Endothelial cell of umbilical vein (primary cell): Measurements from ENCODE around the gene PAN3. TPM values are rescaled to one million over a fixed set of nuclear protein-coding genes. Genes with fewer than 3 reads are reported as not detected.

Experiments used
- BruUV-seq: library from RNA; stranded (reverse); fragments of 400-500 nt; replicated peaks from 2 replicates; lab custom pipeline; 2021; lab: Mats Ljungman, UMichigan
- CTCF ChIA-PET: fragments of 300-600, 350-600 bp; sonication (Branson Sonifier 250); formaldehyde crosslinking; loops from one replicate; lab custom pipeline; 2021; ENCODE audit warnings: antibody characterized with exemption, inconsistent platforms; lab: Charles Lee
- POLR2A ChIA-PET: fragments of 300-600, 350-600 bp; sonication (Branson Sonifier 250); formaldehyde crosslinking; loops from one replicate; lab custom pipeline; 2021; ENCODE audit warnings: antibody characterized with exemption, inconsistent platforms; lab: Charles Lee
- DNase-seq: peaks from one replicate; pipeline ENCODE4 v3.0.0-alpha.2; 2011; ENCODE audit warnings: low read depth, low spot score
- FAIRE-seq: peaks from 2 replicates; lab custom pipeline; 2011; peaks lifted over from hg19 to GRCh38; lab: Jason Lieb, UNC
- H2AFZ ChIP-seq: 2 replicates; pipeline ENCODE4 v1.6.0; 2012; ENCODE audit warnings: low read depth, low read length, control low read depth, inconsistent platforms
- H3K27ac ChIP-seq: 2 replicates; pipeline ENCODE4 v1.5.1; 2011; ENCODE audit warnings: low read depth, mild to moderate bottlenecking, control low read depth, low read length, moderate library complexity; ENCODE audit not compliant: insufficient read depth
- H3K27me3 ChIP-seq, 2 experiments: 2 replicates each; pipeline versions ENCODE4 v1.6.0 to v1.6.1; 2011; ENCODE audit warnings: low read length in 2 of 2, mixed read lengths in 1 of 2; ENCODE audit not compliant: control insufficient read depth in 2 of 2, insufficient read depth in 2 of 2
- H3K36me3 ChIP-seq, 2 experiments: 2 replicates in 1 of 2; 3 replicates in 1 of 2; pipeline ENCODE4 v1.5.1; 2011; ENCODE audit warnings: low read length in 2 of 2, mild to moderate bottlenecking in 1 of 2, moderate library complexity in 1 of 2; ENCODE audit not compliant: control insufficient read depth in 2 of 2, insufficient read depth in 2 of 2; ENCODE audit errors: extremely low read depth in 1 of 2
- H3K4me1 ChIP-seq: 3 replicates; pipeline ENCODE4 v1.5.1; 2011; ENCODE audit warnings: mild to moderate bottlenecking, low read length; ENCODE audit not compliant: control insufficient read depth, insufficient read depth; ENCODE audit errors: extremely low read depth
- H3K4me2 ChIP-seq: 2 replicates; pipeline ENCODE4 v1.6.1; 2011; ENCODE audit warnings: low read length, control low read depth, mixed read lengths; ENCODE audit not compliant: insufficient read depth
- H3K4me3 ChIP-seq, 3 experiments: fragments of 200-600 bp in 1 of 3; sonication (generic), shearing (Covaris generic) in 1 of 3; replicated peaks in 1 of 3; 2 replicates each; pipeline ENCODE4 v1.5.1; 2011 to 2016; ENCODE audit warnings: control low read depth in 3 of 3, low read length in 3 of 3, mild to moderate bottlenecking in 2 of 3, inconsistent platforms in 1 of 3, low read depth in 1 of 3, moderate library complexity in 1 of 3; ENCODE audit not compliant: insufficient read depth in 1 of 3
- H3K79me2 ChIP-seq: 2 replicates; pipeline ENCODE4 v1.6.0; 2012; ENCODE audit warnings: low read length, inconsistent platforms; ENCODE audit not compliant: control insufficient read depth, insufficient read depth
- H3K9ac ChIP-seq: replicated peaks from 2 replicates; pipeline ENCODE3; 2011; ENCODE audit warnings: low read length, control low read depth; ENCODE audit not compliant: insufficient read depth; ENCODE audit errors: extremely low read depth
- H3K9me1 ChIP-seq: replicated peaks from 3 replicates; pipeline ENCODE4 v1.6.0; 2011; ENCODE audit warnings: mild to moderate bottlenecking, low read length; ENCODE audit not compliant: control insufficient read depth, insufficient read depth; ENCODE audit errors: extremely low read depth
- H3K9me3 ChIP-seq: replicated peaks from 2 replicates; pipeline ENCODE4 v1.5.1; 2012; ENCODE audit warnings: low read length, inconsistent platforms; ENCODE audit not compliant: control insufficient read depth, insufficient read depth
- H4K20me1 ChIP-seq: replicated peaks from 2 replicates; pipeline ENCODE3; 2011; ENCODE audit warnings: mild to moderate bottlenecking, low read length; ENCODE audit not compliant: control insufficient read depth, insufficient read depth; ENCODE audit errors: extremely low read depth
- FOS ChIP-seq: IDR thresholded peaks from 2 replicates; pipeline ENCODE4 v1.6.1; 2011; ENCODE audit warnings: mild to moderate bottlenecking, low read length, moderate library complexity, borderline replicate concordance; ENCODE audit not compliant: insufficient read depth
- GATA2 ChIP-seq: IDR thresholded peaks from 2 replicates; pipeline ENCODE4 v1.7.0; 2011; ENCODE audit warnings: low read depth, mild to moderate bottlenecking, moderate library complexity, mixed read lengths, low read length; ENCODE audit not compliant: insufficient read length, insufficient read depth
- JUN ChIP-seq: IDR thresholded peaks from 2 replicates; pipeline ENCODE4 v1.6.1; 2011; ENCODE audit warnings: borderline replicate concordance, low read depth; ENCODE audit not compliant: insufficient read length, insufficient read depth
- MYC ChIP-seq: IDR thresholded peaks from one replicate; pipeline ENCODE4 v1.6.1; 2011; ENCODE audit warnings: mild to moderate bottlenecking, low read depth, low read length
- dilution Hi-C: fragments of 300-500 bp; cut with MboI; formaldehyde crosslinking; loops from one replicate; pipeline ENCODE4 v1.15.0; 2019; ENCODE audit warnings: low sequenced_read_pairs; ENCODE audit not compliant: extremely low pct_ligation_motif_present
- intact Hi-C: fragments of 100-400 bp; cut with micrococcal nuclease; formaldehyde crosslinking; loops from one replicate; pipeline ENCODE4 v1.10.0; 2022
- polyA plus RNA-seq, 4 experiments: library from polyadenylated mRNA; depleted of rRNA in 3 of 4; stranded (reverse) in 3 of 4; unstranded in 1 of 4; fragments of >200 nt; gene quantifications; 2 replicates each; pipeline versions ENCODE4 v1.2.1 to v1.2.3, GENCODE V29; 2011 to 2012; ENCODE audit warnings: missing spikeins in 1 of 4
- total RNA-seq: library from RNA; stranded (reverse); gene quantifications from 2 replicates; pipeline ENCODE4 v1.2.3, GENCODE V29; 2021
- TF ChIP-seq, protein P1 (sequence below): IDR thresholded peaks from 2 replicates; pipeline ENCODE4 v1.6.1; 2011; ENCODE audit not compliant: insufficient read depth, insufficient read length

Gene PAN3
- total and polyA plus RNA-seq, 2 donors (not counting 3 experiments of a cell fraction or from before 2014, with no cell fraction given) = 8.5 to 31.9 TPM

DNA sequence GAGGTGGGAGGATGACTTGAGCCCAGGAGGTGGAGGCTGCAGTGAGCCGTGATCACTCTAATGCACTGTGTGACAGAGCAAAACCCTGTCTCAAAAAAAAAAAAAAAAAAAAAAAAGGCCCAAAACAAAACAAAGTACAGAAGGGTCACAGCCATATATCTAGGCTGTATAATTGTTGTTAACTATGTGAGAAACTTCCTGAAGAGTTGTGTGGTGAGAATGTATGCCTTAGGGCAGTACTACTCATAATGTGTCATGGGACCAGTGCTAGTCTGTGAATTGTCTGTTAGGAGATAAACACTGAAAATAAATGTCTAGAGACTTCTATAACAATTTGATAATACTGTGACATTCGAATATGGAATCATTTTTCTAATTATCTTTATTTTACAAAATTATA, 43.1 kb downstream of the PAN3 start:
- Histone ChIP-seq H3K36me3 (peaks cover 0 to 3% of the 10 kb centered on the region in 2 experiments), H2AFZ (no peak overlapping the region), H4K20me1 (peaks cover 2% of the 10 kb centered on the region), H3K9me3 (no peaks in the 10 kb centered on the region), H3K27ac (no peak overlapping the region), H3K4me2 (peak overlapping the region; percentile 1), H3K27me3 (no peaks in the 10 kb centered on the region), H3K4me1 (peaks cover 20% of the 10 kb centered on the region), H3K79me2 (peaks cover 2% of the 10 kb centered on the region), H3K9ac (no peak overlapping the region), H3K9me1 (no peaks in the 10 kb centered on the region), H3K4me3 (no peak overlapping the region)
- intact Hi-C loops = no loop called here
- DNase-seq (peak; percentile 52), FAIRE-seq (peak; percentile 24)
- BruUV-seq = no TSS peak
- dilution Hi-C loops = no loop called here
- ChIA-PET POLR2A (interaction anchor here (0.7 kb wide), 1 partner anchor 48 kb away, joined by 4 read pairs; no protein-coding TSS in a partner anchor), CTCF (no interaction called here)
- TF ChIP-seq JUN = peak; percentile 10
- TF ChIP-seq, protein P1, sequence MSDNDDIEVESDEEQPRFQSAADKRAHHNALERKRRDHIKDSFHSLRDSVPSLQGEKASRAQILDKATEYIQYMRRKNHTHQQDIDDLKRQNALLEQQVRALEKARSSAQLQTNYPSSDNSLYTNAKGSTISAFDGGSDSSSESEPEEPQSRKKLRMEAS = no peak
- TF ChIP-seq FOS = peak; percentile 74
- TF ChIP-seq MYC = no peak

DNA sequence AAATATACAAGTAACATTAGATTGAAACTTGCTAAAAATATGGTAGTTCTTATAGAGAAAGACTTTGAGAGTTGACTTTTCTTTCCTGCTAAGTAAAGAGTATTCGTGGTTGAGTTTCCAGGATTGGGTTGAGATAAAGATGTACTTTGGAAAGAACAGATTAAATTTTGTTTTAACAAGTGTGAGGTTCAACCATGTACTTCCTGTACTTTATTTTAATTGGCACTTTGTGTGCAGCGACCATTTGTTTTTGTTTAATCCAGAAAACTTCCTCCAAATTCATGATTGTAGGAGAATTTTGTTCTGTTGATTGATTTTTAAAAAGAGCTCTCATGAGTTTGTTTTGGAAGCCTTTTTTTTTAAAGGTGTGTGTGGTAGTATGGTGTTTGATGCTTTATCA, 46.9 kb downstream of the PAN3 start:
- peak; percentile 84 for DNase-seq
- peaks cover 0 to 2% of the 10 kb centered on the region in 2 experiments for H3K36me3 ChIP-seq
- TF ChIP-seq GATA2 (peak; percentile 21), MYC (no peak)
- H3K27me3 ChIP-seq = no peaks in the 10 kb centered on the region
- ChIA-PET CTCF (interaction anchor here (0.7 to 0.9 kb wide), 3 partner anchors 12 to 411 kb away, joined by 3 read pairs; no protein-coding TSS in a partner anchor), POLR2A (no interaction called here)
- dilution Hi-C loops (no loop called here), intact Hi-C loops (no loop called here)
- H3K9me1 ChIP-seq = no peaks in the 10 kb centered on the region
- H3K9me3 ChIP-seq = no peaks in the 10 kb centered on the region
- H3K79me2 ChIP-seq = peaks cover 2% of the 10 kb centered on the region
- no peak overlapping the region for H3K9ac ChIP-seq
- H3K4me1 ChIP-seq = peaks cover 20% of the 10 kb centered on the region
- H3K4me3 ChIP-seq = peak overlapping the region in 1 of 3 experiments; percentile 9
- H2AFZ ChIP-seq = no peak overlapping the region
- H4K20me1 ChIP-seq = peaks cover 2% of the 10 kb centered on the region
- no TSS peak for BruUV-seq
- FAIRE-seq = peak; percentile 70
- peak overlapping the region; percentile 19 for H3K27ac ChIP-seq
- peak overlapping the region; percentile 78 for H3K4me2 ChIP-seq
